GM12801 (cell line): ENCODE measurements around the gene LBH.

Experiments used
- TF ChIP-seq, protein P1 (sequence below): IDR thresholded peaks from one replicate; pipeline ENCODE4 v1.5.1; 2011; ENCODE audit warnings: control low read depth; ENCODE audit not compliant: insufficient read length; ENCODE audit errors: extremely low read depth

The LBH gene

DNA sequence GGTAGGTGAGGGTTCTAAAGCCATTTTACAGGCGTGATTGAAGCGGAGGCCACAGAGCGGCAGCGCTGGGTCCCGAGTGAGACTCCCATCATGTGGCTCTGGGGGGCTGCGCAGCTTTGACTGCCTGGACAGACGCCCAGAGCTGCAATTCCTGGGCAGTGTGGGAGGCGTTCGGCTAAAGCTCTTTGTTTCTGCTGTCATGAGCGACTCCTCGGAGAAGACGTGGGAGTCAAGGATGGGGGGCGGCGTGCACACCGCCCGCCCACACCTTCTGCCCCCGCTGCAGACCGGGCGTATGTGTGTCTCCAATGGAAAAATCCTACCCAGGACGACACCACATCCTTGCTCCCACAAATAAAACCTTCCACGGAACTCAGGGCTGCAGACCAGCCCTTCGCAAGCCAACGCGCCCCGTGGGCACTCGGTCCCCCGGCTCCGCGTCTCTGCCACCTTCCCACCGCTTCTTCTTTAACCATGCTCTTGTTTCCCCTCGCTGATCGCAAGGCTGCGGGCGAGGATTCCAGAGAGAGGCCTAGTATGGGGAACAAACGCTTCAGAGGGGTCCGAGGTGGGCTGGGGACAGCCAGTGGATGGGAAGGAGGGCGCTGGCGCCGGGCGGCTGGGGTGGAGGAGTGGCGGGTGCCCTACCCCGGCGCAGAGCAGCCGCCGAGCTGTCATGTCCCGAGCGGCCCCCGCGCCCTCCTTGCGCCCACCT, 680 bp upstream of the LBH start:
- TF ChIP-seq, protein P1, sequence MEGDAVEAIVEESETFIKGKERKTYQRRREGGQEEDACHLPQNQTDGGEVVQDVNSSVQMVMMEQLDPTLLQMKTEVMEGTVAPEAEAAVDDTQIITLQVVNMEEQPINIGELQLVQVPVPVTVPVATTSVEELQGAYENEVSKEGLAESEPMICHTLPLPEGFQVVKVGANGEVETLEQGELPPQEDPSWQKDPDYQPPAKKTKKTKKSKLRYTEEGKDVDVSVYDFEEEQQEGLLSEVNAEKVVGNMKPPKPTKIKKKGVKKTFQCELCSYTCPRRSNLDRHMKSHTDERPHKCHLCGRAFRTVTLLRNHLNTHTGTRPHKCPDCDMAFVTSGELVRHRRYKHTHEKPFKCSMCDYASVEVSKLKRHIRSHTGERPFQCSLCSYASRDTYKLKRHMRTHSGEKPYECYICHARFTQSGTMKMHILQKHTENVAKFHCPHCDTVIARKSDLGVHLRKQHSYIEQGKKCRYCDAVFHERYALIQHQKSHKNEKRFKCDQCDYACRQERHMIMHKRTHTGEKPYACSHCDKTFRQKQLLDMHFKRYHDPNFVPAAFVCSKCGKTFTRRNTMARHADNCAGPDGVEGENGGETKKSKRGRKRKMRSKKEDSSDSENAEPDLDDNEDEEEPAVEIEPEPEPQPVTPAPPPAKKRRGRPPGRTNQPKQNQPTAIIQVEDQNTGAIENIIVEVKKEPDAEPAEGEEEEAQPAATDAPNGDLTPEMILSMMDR: no peak

DNA sequence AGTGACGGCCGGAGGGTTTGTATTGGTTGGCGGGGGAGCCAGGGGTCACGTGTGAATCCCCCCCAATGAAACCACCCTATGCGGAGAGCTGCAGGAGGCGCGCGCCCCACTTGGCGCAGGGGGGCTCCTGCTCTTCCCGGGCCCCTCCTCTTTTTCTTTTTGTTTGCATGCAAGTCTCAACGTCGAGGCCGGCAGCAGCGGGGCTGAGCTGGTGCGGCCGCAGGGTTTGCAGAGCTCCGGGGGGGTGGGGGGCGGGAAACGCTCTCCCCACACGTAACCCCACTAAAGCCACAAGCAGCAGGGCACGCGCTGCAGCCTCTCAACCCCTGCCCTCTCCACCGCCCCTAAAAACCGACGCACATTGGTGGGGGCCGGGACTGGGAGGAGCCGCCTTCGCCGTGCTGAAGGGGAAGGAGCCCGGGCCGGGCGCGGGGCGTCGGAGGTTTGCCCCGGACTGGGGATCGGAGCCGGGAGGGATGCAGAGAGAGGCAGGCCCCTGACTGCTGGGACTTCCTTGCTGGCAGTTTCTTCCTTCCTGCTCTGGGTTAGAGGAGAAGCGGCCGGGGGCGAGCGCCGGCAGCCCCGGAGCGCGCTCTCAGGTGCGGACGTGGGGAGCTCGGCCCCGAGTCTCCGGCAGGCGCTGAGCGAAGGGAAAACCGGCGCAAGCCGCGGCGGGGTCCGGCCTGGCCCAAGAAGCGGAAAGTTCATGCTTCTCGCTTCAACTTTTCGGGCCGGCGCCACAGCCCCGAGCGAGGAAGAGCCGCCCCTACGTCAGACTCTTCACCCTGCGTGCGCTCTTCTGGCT, 864 bp downstream of the LBH start:
- TF ChIP-seq, protein P1: no peak

GRCh38 chr2:30232801-30233130, 1.4 kb downstream of the LBH start:
- TF ChIP-seq, protein P1: no peak

GRCh38 chr2:30233271-30234009, 2.1 kb downstream of the LBH start:
- TF ChIP-seq, protein P1: no peak

DNA sequence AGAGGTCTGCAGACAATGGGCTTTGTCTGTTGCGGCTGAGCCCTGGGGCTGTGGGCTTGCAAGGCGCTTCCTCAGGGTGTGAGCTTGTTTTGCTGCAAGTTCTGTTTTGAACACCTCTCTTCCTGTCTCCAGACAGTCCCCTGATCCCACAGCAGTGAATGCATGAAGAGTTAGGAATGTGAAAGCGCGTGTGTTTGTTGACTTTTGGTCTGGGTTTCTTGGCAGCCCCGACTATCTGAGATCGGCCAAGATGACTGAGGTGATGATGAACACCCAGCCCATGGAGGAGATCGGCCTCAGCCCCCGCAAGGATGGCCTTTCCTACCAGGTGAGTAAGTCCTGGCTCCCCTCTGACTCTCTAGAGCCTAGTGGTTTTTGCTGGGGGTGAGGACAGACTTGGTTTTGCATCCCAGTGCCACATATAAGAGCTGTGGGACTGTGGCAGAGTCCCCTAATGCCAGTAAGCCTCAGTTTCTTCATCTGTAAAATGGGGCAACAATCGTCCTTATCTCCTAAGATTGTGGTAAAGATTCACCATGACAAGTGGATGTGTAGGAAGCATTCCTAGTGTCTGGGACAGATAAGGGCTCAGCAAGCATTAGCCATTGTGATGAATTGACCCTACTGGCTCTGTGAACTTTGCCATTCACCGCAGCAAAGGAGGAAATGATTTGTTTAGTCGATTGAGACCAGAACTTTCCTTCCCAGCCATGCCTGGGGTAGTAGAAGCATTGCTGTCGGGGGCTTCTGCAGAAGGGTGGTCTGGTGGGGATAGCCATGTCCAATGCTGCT, 3.0 kb downstream of the LBH start:
- TF ChIP-seq, protein P1: no peak

GRCh38 chr2:30235008-30235655, 3.8 kb downstream of the LBH start:
- TF ChIP-seq, protein P1: no peak
